H1 (cell line): ENCODE measurements around the gene TFAP2A. TPM values are rescaled to one million over a fixed set of nuclear protein-coding genes. Genes with fewer than 3 reads are reported as not detected.

Experiments used
- CTCF ChIA-PET: fragments of 300-600 bp; sonication (Branson Sonifier 250); formaldehyde crosslinking; loops from one replicate; lab custom pipeline; 2021; ENCODE audit not compliant: partially characterized antibody; lab: Charles Lee
- POLR2A ChIA-PET: fragments of 300-600 bp; sonication (Branson Sonifier 250); formaldehyde crosslinking; loops from one replicate; lab custom pipeline; 2021; ENCODE audit warnings: inconsistent platforms; ENCODE audit not compliant: partially characterized antibody; lab: Charles Lee
- DNase-seq, 2 experiments: peaks; one replicate each; pipeline versions ENCODE4 v3.0.0 to v3.0.0-alpha.2; 2010 to 2022; ENCODE audit warnings: low spot score in 2 of 2, low read depth in 1 of 2, mixed read lengths in 1 of 2
- FAIRE-seq: peaks from 2 replicates; lab custom pipeline; 2011; peaks lifted over from hg19 to GRCh38; lab: Jason Lieb, UNC
- H2AFZ ChIP-seq: 2 replicates; pipeline ENCODE4 v1.8.1; 2012; ENCODE audit warnings: low read length, inconsistent platforms
- H2AK5ac ChIP-seq: 2 replicates; pipeline ENCODE4 v1.6.1; 2013; ENCODE audit warnings: low read depth, low read length
- H2BK120ac ChIP-seq: replicated peaks from 2 replicates; pipeline ENCODE3; 2013; ENCODE audit warnings: low read depth, low read length, inconsistent platforms
- H2BK12ac ChIP-seq: 2 replicates; pipeline ENCODE4 v1.6.1; 2013; ENCODE audit warnings: low read depth, low read length
- H2BK15ac ChIP-seq: 2 replicates; pipeline ENCODE4 v1.6.1; 2013; ENCODE audit warnings: low read length
- H2BK20ac ChIP-seq: 2 replicates; pipeline ENCODE4 v1.6.1; 2013; ENCODE audit warnings: low read length
- H2BK5ac ChIP-seq: 2 replicates; pipeline ENCODE4 v1.6.1; 2013; ENCODE audit warnings: low read depth, low read length
- H3K14ac ChIP-seq: 2 replicates; pipeline ENCODE4 v1.6.1; 2013; ENCODE audit warnings: inconsistent platforms; ENCODE audit not compliant: insufficient read length
- H3K18ac ChIP-seq: 2 replicates; pipeline ENCODE4 v1.6.1; 2013; ENCODE audit warnings: low read length; ENCODE audit errors: extremely low read depth
- H3K23ac ChIP-seq: 2 replicates; pipeline ENCODE4 v1.6.1; 2013; ENCODE audit warnings: inconsistent platforms; ENCODE audit not compliant: insufficient read length
- H3K23me2 ChIP-seq: 2 replicates; pipeline ENCODE4 v1.6.1; 2013; ENCODE audit warnings: low read depth, low read length
- H3K27ac ChIP-seq: 2 replicates; pipeline ENCODE4 v1.6.1; 2011; ENCODE audit warnings: low read depth, low read length, inconsistent platforms
- H3K27me3 ChIP-seq, 4 experiments: replicated peaks in 1 of 4; 1 replicate in 1 of 4; 2 replicates in 3 of 4; pipeline versions ENCODE4 v1.6.1 to v1.8.1; 2011 to 2013; ENCODE audit warnings: low read length in 3 of 4, mild to moderate bottlenecking in 3 of 4, inconsistent platforms in 2 of 4, mixed read lengths in 2 of 4, moderate library complexity in 1 of 4; ENCODE audit not compliant: control insufficient read depth in 3 of 4, insufficient read depth in 3 of 4; ENCODE audit errors: extremely low read depth in 1 of 4
- H3K36me3 ChIP-seq, 4 experiments: 2 replicates each; pipeline versions ENCODE4 v1.6.1 to v1.8.1; 2011 to 2013; ENCODE audit warnings: mild to moderate bottlenecking in 4 of 4, low read length in 3 of 4, moderate library complexity in 2 of 4, control low read depth in 1 of 4, inconsistent platforms in 1 of 4; ENCODE audit not compliant: insufficient read depth in 4 of 4, control insufficient read depth in 2 of 4
- H3K4ac ChIP-seq: replicated peaks from 2 replicates; pipeline ENCODE3; 2013; ENCODE audit warnings: low read length, low read depth, mixed read lengths, inconsistent platforms; ENCODE audit not compliant: insufficient read length
- H3K4me1 ChIP-seq, 4 experiments: replicated peaks in 1 of 4; 1 replicate in 1 of 4; 2 replicates in 3 of 4; pipeline versions ENCODE4 v1.6.1 to v1.8.1; 2011 to 2013; ENCODE audit warnings: low read length in 3 of 4, inconsistent platforms in 2 of 4, mixed read lengths in 1 of 4; ENCODE audit not compliant: insufficient read depth in 4 of 4, control insufficient read depth in 3 of 4
- H3K4me2 ChIP-seq, 2 experiments: 2 replicates each; pipeline versions ENCODE4 v1.6.1 to v1.8.1; 2011 to 2013; ENCODE audit warnings: low read depth in 2 of 2, low read length in 2 of 2, control low read depth in 1 of 2, inconsistent platforms in 1 of 2, mild to moderate bottlenecking in 1 of 2; ENCODE audit not compliant: insufficient read depth in 1 of 2
- H3K4me3 ChIP-seq, 4 experiments: fragments of 200-600, 300-600 bp in 1 of 4; sonication (generic), shearing (Covaris generic), sonication (Bioruptor Twin) in 1 of 4; 2 replicates each; pipeline versions ENCODE4 v1.5.1 to v1.8.1; 2011 to 2016; ENCODE audit warnings: low read length in 4 of 4, low read depth in 3 of 4, control low read depth in 2 of 4, inconsistent platforms in 2 of 4, mild to moderate bottlenecking in 2 of 4, mixed read lengths in 1 of 4, moderate library complexity in 1 of 4; ENCODE audit not compliant: insufficient read depth in 2 of 4; ENCODE audit errors: extremely low read depth in 1 of 4
- H3K56ac ChIP-seq: replicated peaks from 2 replicates; pipeline ENCODE3; 2013; ENCODE audit warnings: low read depth, mild to moderate bottlenecking, mixed read lengths, low read length, inconsistent platforms; ENCODE audit not compliant: insufficient read length
- H3K79me1 ChIP-seq: 2 replicates; pipeline ENCODE4 v1.6.1; 2013; ENCODE audit warnings: low read depth, low read length, control low read depth
- H3K79me2 ChIP-seq, 2 experiments: 2 replicates each; pipeline versions ENCODE4 v1.6.1 to v1.8.1; 2012 to 2013; ENCODE audit warnings: low read length in 2 of 2, mild to moderate bottlenecking in 2 of 2, inconsistent platforms in 1 of 2; ENCODE audit not compliant: insufficient read depth in 2 of 2, control insufficient read depth in 1 of 2
- H3K9ac ChIP-seq, 4 experiments: replicated peaks in 1 of 4; 1 replicate in 1 of 4; 2 replicates in 3 of 4; pipeline versions ENCODE4 v1.6.1 to v1.8.1; 2011 to 2013; ENCODE audit warnings: low read depth in 3 of 4, low read length in 3 of 4, control low read depth in 2 of 4, mild to moderate bottlenecking in 2 of 4, moderate library complexity in 2 of 4, inconsistent platforms in 1 of 4; ENCODE audit errors: extremely low read depth in 1 of 4
- H3K9me3 ChIP-seq, 2 experiments: 2 replicates each; pipeline versions ENCODE4 v1.6.1 to v1.8.1; 2012 to 2013; ENCODE audit warnings: mild to moderate bottlenecking in 2 of 2, moderate library complexity in 2 of 2, control low read depth in 1 of 2, inconsistent platforms in 1 of 2, low read depth in 1 of 2, low read length in 1 of 2, mixed read lengths in 1 of 2; ENCODE audit not compliant: insufficient read depth in 2 of 2
- H4K20me1 ChIP-seq, 2 experiments: replicated peaks in 1 of 2; 2 replicates each; pipeline versions ENCODE3 to v1.8.1; 2011 to 2013; ENCODE audit warnings: inconsistent platforms in 2 of 2, low read length in 2 of 2, mild to moderate bottlenecking in 1 of 2; ENCODE audit not compliant: insufficient read depth in 2 of 2, control insufficient read depth in 1 of 2
- H4K5ac ChIP-seq: 2 replicates; pipeline ENCODE4 v1.6.1; 2013; ENCODE audit warnings: low read length, low read depth, mixed read lengths, inconsistent platforms; ENCODE audit not compliant: insufficient read length
- H4K8ac ChIP-seq: 2 replicates; pipeline ENCODE4 v1.8.0; 2013; ENCODE audit warnings: mild to moderate bottlenecking, moderate library complexity, low read length, inconsistent platforms; ENCODE audit not compliant: insufficient read depth; ENCODE audit errors: extremely low read depth
- H4K91ac ChIP-seq: replicated peaks from 2 replicates; pipeline ENCODE3; 2013; ENCODE audit warnings: low read length, mixed read lengths, inconsistent platforms; ENCODE audit not compliant: insufficient read length
- EP300 ChIP-seq, 2 experiments: IDR thresholded peaks; 1 replicate in 1 of 2; 2 replicates in 1 of 2; pipeline ENCODE4 v1.6.1; 2011 to 2012; ENCODE audit warnings: low read depth in 2 of 2, low read length in 2 of 2, mild to moderate bottlenecking in 2 of 2, borderline replicate concordance in 1 of 2, inconsistent platforms in 1 of 2, moderate library complexity in 1 of 2
- EZH2 ChIP-seq: fragments of 200-600 bp; sonication (generic); IDR thresholded peaks from 2 replicates; pipeline ENCODE4 v1.7.1; 2012; ENCODE audit warnings: low read depth, mild to moderate bottlenecking, moderate library complexity, low read length, inconsistent platforms; ENCODE audit not compliant: severe bottlenecking
- TAF7 ChIP-seq: optimal IDR thresholded peaks from 2 replicates; pipeline ENCODE3; 2011; ENCODE audit warnings: low read depth, mild to moderate bottlenecking, inconsistent platforms, low read length, moderate library complexity, borderline replicate concordance
- YY1 ChIP-seq: IDR thresholded peaks from 2 replicates; pipeline ENCODE4 v1.6.1; 2011; ENCODE audit warnings: low read depth, mild to moderate bottlenecking, low read length
- WGBS, 2 experiments: shearing (Covaris generic) in 1 of 2; methylation state at CpG; one replicate each; pipeline versions ENCODE4 v1.1.6 to v1.1.7; 2013 to 2015; ENCODE audit warnings: low lambda C conversion rate in 2 of 2, mixed read lengths in 2 of 2, inconsistent platforms in 1 of 2, low coverage in 1 of 2, missing lambda C conversion rate in 1 of 2; ENCODE audit not compliant: insufficient replicate concordance in 2 of 2, insufficient coverage in 1 of 2, insufficient read length in 1 of 2; ENCODE audit errors: extremely low coverage in 1 of 2, missing lambda C conversion rate in 1 of 2; 5-methylcytosine and 5-hydroxymethylcytosine counted together
- polyA plus RNA-seq, 7 experiments: library from polyadenylated mRNA; depleted of rRNA in 3 of 7; stranded (reverse) in 5 of 7; unstranded in 2 of 7; fragments of >200 nt in 5 of 7; fragments of 200-250 nt in 2 of 7; gene quantifications; 1 replicate in 5 of 7; 2 replicates in 1 of 7; 4 replicates in 1 of 7; pipeline versions ENCODE4 v1.2.1 to v1.2.3, GENCODE V29; 2011 to 2013; ENCODE audit warnings: missing spikeins in 2 of 7, mixed read lengths in 2 of 7
- total RNA-seq: library from RNA; stranded (reverse); fragmentation: NEBNext Ultra II Directional; extraction: Animal tissue kit (Norgen Biotek cat#: 25700); gene quantifications from 2 replicates; pipeline ENCODE4 v1.2.1, GENCODE V29; 2021

The TFAP2A gene
- total and polyA plus RNA-seq, 2 of the 8 experiments (the other 6 are each of a cell fraction or from before 2014, with no cell fraction given) = 0.23 TPM; not detected in 1

GRCh38 chr6:10401632-10402223 lies 13.1 kb downstream of the TFAP2A start:
- H3K4ac ChIP-seq = no peak overlapping the region
- H3K4me1 ChIP-seq = peaks cover 4 to 20% (median 13%) of the 10 kb centered on the region in 4 experiments
- no peak overlapping the region for H3K4me3 ChIP-seq
- H3K18ac ChIP-seq = no peak overlapping the region
- no peak overlapping the region for H2BK15ac ChIP-seq
- H4K20me1 ChIP-seq = peaks cover 0 to 1% of the 10 kb centered on the region in 2 experiments
- FAIRE-seq (no peak), DNase-seq (no peak)
- H3K23ac ChIP-seq = no peak overlapping the region
- no peak overlapping the region for H4K91ac ChIP-seq
- no peaks in the 10 kb centered on the region for H3K9me3 ChIP-seq
- CTCF ChIA-PET = interaction anchor here (1.4 to 5.5 kb wide), 3 partner anchors 13 to 19 kb away, joined by 4 to 40 read pairs (median 15); partner anchors contain the start of gene TFAP2A
- no peak overlapping the region for H2BK5ac ChIP-seq
- peaks cover 9% of the 10 kb centered on the region for H3K23me2 ChIP-seq
- no peak overlapping the region for H2BK20ac ChIP-seq
- H2BK120ac ChIP-seq = no peak overlapping the region
- H2AFZ ChIP-seq = no peak overlapping the region
- H3K79me2 ChIP-seq = no peaks in the 10 kb centered on the region
- H3K36me3 ChIP-seq = no peaks in the 10 kb centered on the region; a peak in 1 of 8 replicates
- no peak overlapping the region for H4K5ac ChIP-seq
- H3K56ac ChIP-seq = no peak overlapping the region
- POLR2A ChIA-PET = interaction anchor here (1.2 kb wide), 1 partner anchor 11 kb away, joined by 3 read pairs; no protein-coding TSS in a partner anchor
- no peak overlapping the region for H3K27ac ChIP-seq
- H3K14ac ChIP-seq = no peak overlapping the region
- no peak overlapping the region for H3K9ac ChIP-seq
- no peak overlapping the region for H3K4me2 ChIP-seq
- TF ChIP-seq TAF7 = no peak
- peak; percentile 55 for TF ChIP-seq EZH2
- TF ChIP-seq EP300 (IDR thresholded peaks at IDR 0.05; ENCODE audit: borderline replicate concordance in 1 of 2, low read depth in 2 of 2, low read length in 2 of 2) = no peak
- TF ChIP-seq YY1 = no peak
- peaks cover 64 to 92% (median 81%) of the 10 kb centered on the region in 4 experiments for H3K27me3 ChIP-seq
- no peak overlapping the region for H4K8ac ChIP-seq
- no peaks in the 10 kb centered on the region for H3K79me1 ChIP-seq
- WGBS, 2 experiments = 26% methylated on average over 4 of the region's 4 CpGs; no CpG with 5 or more reads in 1 of the 2 experiments
- no peak overlapping the region for H2AK5ac ChIP-seq
- H2BK12ac ChIP-seq = no peak overlapping the region
